ENCODE data around the gene PASD1.

Gene PASD1

DNA sequence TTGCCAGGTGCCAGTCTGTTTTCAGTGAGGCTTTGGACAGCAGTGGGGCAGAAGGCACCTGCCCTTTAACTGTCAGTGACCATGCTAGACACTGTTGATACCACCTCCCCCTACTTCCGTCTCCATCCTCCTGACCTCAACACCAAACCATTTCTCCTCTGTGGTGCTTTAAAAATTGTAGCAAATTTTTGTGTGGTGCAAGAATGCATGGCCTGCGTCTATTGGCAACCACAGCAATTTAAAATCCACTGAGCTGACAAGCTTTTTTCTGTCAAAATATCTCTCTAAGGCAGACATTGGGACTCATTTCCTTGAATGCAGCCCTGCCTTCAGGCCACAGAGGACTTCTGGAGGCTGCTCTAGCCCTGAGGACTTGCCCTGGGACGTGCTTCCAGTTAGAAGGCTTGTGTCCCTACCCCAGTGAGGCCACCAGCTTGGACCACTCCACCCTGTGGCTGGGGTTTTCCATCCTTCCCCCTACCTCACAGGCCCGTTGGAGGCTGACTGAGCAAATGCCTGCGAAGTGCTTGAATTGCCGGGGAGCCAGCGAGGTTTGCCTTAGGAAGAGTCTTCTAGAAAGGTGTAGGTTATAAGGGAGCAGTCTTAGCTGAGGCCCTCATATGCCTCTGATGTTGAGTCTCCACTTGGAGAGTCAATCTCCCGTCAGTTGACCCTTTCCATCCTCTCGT, 138.7 kb downstream of the PASD1 start:
- DNase-seq: no peak

DNA sequence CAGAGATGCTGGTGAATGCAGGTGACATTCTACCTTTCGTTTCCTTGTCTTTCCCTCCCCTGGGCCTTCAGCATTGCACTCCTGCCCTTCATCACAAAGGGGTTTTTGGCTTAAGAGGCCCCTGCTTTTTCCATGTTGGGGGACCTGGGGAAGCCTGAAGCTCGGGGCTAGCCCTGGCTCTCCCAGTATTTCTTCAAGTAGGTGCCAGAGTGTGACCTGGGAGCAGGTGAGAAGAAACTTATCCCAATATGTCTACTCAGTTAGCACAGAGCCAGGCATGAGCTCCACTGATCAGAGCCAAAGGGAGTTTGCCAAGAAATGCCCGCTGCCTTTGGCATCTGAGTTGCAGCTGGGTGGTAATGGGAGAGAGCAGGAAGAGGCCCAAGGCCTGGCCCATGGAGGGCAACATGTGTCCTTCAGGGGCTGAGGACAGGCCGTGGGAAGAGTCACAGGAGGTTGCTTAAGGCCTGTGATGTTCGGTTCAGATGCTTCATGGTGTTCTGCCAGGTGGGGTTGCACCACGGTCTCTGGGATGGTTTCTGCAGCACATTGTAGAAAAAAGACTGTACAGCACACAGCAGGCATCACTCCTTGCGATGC, 139.4 kb downstream of the PASD1 start:
- DNase-seq: no peak

DNA sequence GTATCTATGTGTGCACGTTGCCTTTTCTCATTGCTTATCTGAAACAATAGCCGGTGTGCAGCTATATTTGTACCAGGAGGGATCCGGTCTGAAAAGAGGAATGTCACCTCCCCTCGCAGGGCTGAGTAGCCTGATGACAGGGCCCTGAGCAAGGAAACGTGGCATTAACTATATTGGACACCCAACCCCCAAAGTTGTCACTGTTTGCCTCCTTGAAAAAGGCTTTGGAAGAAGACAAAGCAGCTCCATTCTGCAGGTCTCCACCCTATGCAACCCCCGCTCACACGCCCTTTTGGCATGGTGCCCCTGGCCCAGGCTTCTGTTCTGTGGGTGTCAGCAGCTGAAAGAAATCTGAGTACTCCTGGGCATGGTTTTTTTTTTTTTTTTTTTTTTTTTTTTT, 140.0 kb downstream of the PASD1 start:
- DNase-seq: no peak

DNA sequence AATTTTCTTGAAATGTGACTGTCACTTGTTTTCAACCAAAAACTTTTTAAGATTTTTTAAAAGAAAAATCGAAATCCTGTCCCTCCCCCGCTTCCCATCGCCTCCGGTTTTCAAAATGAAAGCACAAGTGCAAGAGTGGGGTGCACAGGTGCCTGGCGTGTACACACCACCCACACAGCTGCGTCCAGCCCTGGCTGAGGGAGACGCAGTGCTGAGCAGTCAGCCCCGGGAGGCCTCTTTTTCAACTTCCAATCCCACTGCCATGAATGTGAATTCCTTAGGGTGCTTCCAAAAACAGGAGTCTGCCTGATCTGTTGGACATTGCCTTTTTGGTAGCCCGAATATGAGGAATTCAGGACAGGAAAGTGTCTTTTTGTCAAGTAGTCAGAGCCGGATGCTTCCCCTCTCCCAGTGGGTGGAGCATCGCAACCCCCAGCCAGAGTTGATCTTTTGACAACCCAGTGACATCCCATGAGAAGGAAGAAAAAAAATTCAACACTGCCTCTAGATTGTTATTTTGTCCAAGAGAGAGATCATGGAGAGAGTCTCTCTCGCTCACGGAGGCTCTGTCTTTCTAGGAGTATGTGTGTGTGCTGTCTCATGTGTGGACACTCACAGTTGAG, 140.7 kb downstream of the PASD1 start:
- no peak for DNase-seq

DNA sequence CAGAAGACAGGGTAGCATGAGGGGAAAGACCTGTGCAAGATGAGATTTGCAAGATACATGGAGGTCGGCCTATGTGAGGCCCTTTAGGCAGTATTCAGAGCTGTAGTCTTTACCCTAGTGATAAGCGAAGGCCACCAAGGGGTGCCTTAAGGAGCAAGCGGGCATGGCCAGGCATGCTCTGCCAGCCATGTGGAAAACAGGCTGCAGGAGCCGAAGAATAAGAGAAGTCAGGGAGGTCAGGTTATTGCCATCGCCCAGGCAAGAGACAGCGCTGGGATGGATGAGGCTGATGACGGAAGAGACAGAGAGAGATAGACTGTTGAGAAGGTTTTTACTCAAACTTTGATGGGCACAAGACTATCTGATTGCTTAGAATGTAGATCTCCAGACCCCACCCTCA, 145.3 kb downstream of the PASD1 start:
- no peak for DNase-seq

DNA sequence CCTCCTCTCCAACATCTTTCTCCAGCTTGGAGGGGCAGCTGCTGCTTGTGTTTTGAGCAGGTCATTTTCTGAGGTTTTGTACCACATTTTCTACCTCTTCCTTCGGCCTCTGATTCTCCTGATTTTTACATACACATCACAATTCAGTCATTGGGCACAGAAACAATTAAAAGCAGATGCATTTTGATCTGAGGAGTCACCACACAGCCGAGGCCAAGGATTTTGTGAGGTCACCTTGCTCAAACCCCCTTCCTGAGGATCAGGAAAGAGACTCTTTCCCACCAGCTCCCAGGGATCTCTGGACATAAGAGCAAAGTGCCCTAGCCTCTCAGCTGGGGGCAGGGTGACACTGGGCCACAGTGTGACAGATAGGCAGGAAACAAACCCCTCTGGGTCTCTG, 147.0 kb downstream of the PASD1 start:
- no peak for DNase-seq

DNA sequence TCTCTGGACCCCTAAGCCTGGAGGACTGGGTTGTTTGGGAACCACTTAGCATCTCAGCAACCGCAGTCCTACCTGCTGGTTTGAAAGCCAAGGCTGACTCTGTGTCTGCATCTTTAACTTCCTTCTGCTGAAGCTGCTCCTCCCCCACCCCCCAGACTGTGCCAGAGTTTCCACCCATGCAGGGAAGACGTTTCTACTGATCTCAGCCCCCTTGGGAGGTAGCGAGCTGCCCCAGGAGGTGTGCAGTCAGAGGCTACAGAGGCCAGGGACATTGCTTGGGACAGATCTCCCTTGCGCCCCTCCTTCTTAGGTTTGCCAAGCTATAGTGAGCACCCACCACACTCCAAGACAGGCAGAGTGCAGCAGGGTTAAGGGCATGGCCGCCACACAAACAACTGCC, 147.7 kb downstream of the PASD1 start:
- no peak for DNase-seq

DNA sequence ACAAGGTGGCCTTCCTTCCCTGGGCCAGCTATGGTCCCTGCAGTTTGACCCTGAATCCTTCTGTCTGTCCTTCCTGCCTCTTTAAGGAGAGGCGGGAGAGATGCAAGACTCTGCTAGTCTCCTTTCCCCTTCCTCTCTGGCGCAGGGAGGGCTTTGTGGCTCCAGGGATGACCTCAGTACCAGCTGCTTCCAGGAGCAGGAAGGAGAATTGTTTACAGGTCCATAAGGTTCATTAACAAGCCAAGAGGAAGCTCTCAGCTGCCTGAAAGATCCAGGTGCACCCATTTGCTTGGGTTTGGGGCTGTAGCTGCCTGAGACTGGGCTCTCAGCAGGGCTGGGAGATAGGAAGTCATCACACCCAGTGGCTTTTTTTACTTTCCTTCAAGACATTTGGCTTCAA, 148.3 kb downstream of the PASD1 start:
- no peak for DNase-seq

DNA sequence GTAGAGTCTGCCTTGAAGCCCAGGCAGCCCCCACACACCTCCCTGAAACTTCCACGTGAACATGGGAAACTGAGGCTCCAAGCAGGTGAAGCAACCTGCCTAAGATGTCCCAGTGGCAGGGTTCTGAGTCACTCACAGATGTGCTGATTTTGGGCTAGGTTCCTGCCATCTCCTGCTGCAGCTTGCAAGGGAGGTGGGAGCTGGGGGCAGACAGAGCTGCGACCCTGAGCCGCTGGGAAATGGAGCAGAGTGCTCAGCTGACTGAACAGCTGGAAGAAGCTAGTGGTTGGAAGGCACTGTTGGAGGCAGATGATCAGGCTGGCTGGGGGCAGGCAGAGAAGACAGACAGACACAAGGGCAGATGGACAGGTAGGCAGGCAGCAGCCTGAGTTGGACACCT, 148.8 kb downstream of the PASD1 start:
- DNase-seq: no peak

DNA sequence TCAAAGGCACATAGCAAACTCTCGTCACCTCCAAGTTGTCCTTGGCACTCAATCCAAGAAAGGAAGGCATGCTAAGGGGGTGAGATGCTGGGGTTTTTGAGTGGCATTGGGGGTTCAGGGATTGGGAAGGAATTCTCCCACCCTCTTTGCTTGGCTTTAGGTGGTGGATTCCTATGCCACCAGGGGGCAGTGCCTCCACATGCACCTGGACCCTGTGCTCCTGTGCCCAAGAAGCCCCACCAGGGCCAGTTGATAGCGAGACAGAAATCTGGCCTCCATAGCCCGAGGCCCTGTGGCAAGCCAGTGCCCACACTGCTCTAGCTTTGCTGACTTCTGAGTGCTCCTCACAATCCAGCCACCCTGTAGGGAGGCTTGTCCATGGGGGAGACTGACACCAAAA, 150.4 kb downstream of the PASD1 start:
- DNase-seq: peak; percentile 46

DNA sequence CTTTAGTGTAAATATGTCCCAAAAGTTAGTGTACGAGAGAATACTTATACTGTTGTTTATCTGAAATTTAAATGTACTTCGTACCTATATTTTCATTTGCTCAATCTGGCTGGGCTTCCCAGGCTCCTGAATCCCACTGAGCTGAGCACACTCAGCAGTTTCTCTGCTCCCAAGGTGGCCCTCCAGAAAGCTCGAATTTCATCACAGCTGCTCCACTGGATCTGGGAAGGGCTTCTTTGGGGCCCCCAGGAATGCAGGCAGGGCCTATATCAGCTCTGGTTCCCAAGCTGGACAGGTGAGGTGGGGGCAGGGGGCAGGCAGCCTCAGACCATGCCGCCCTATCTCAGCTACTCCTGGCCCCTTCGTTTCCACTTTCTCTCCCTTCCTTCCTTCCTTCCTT, 150.9 kb downstream of the PASD1 start:
- DNase-seq: no peak

DNA sequence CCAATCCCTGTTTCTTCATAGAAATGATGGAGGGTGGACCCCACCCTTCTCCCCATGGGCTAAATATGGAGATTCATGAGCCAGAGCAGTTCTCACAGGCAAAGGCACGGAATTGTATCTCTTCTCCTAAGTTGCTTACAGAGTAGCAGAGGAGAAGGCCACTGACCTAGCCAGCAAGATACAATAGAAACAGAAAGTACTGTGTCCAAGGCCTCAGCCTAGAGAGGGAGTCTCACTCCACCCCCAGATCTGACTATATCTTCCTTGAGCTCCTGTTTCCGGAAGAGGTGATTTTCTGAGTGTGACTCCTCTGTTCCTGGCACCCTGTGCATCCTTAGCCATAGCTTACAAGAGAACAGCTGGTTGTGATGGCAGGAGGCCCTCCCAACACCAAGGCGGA, 152.3 kb downstream of the PASD1 start, which contains the start of gene FATE1:
TSS of gene FATE1 (plus strand) at position 284 of the 400 bp plus-strand sequence. CDS start at position 369, 85 bp downstream.
- no peak for DNase-seq

DNA sequence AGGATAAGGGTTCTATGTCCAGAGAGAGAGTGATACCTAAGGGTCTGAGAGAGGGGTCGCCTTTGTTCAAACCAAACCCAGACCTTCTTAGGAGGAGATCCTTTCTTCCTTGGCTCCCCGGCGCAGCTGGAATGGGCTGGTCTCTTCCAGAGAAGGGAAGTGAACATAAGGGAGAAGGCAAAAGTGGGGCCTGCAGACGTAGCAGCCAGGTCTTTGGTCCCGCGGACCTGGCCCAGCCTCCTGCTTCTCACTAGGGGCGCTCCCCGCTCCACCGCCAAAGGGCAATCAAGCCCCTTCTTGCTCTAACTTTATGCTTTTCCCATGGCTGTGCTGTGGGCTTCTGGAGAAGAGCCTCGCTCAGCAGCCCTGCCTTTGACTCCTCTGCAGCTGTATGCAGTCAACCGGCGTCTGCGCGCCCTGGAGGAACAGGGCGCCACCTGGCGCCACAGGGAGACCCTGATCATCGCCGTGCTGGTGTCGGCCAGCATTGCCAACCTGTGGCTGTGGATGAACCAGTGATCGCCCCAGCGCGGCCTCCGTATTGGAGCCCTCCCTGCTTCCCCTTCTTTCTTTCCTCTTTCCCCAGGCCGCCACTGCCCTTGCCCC, 158.9 kb downstream of the PASD1 start:
- peak; percentile 39 for DNase-seq

DNA sequence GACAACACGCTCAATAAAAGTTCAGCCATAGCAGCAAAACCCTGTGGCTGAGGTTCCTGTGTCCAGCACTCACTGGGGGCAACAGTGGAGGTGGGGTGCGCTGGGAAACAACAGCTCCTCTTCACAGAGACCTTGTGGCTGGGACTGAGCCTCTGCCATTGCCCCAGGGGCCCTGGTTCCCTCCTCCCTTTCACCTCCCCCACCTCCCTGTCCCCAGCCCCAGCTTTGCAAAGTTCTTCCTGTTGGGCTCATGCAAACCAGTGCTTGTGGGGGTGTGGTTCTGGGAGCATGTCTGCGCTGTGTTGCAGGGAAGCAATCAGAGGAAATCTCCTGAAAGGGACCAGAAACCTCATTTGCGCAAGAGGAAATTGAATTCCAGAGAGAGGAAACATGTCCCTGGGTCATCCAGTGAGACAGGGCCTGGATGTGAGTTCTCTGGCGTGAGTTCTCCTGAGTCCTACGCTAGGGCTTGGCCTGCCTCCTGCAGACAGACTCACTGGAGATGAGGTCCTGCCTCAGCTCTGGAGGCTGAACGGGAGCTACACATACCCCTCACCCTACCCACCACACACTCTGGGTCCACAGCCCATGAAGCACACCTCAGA, 159.8 kb downstream of the PASD1 start:
- DNase-seq: no peak

DNA sequence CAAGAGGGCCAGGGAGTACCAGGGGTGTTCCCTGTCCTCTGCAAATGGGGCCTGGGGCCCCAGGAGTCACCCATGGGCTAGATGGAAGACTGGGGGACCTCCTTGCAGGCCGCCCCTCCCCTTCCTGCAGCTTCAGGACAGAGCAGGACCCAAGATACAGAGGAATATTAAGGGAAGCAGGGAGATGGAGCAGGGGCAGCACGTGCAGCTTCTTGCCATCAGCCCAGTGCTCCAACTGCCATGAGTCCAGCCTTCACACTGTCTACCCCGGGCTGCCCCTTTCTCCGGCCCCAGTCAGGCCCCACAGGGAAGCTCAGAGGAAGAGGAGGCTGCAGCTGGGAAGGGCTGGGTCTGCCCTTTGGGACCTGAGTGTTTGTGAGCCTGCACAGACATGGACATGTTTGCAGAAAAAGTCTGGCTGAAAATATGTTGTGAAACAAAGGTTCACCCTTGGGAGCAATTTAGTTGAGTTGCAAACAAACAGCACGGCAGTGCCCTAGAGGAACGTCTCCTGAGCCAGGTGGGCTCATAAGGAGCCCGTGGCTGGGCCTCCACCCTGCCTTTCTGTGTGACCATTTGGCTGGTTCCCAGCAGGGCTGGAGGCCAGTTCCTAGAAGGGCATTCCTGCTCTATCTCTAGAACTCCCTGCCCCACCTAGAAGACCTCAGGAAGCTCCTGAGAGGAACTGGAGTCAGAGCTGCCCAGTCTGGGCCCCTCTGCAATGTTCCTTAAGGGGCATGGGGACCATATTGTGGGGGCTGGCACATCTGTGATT, 161.3 kb downstream of the PASD1 start:
- DNase-seq: no peak

DNA sequence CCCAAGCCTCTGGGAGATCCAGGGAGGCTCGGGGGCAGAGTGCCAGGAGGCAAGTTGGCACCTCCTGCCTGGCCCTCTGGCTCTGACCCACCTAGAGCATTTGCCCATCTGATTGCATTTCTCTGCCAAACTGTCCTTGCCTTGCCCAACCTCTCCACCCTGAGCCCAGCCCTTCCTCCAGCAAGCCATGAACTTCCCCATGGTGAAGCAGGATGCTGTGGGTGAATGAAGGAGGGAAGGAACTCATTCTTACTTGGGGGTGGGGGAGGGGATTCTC, 161.8 kb downstream of the PASD1 start:
- no peak for DNase-seq
